Trophoblast cell (in vitro differentiated cells and primary cell): ENCODE measurements around the gene PDE4D.

Experiments used
- DNase-seq, 2 donors: peaks; one replicate each; pipeline ENCODE4 v3.0.0-alpha.2; 2016
- H2AFZ ChIP-seq: 2 replicates; pipeline ENCODE4 v1.6.1; 2013; ENCODE audit warnings: low read length, moderate library complexity, mild to moderate bottlenecking; ENCODE audit not compliant: insufficient read depth, poor library complexity
- H2AK5ac ChIP-seq: 2 replicates; pipeline ENCODE4 v1.6.1; 2013; ENCODE audit warnings: mild to moderate bottlenecking, low read length
- H2BK120ac ChIP-seq: 2 replicates; pipeline ENCODE4 v1.6.1; 2013; ENCODE audit warnings: low read length, mild to moderate bottlenecking, moderate library complexity; ENCODE audit not compliant: insufficient read depth, poor library complexity
- H2BK12ac ChIP-seq: 2 replicates; pipeline ENCODE4 v1.6.1; 2013; ENCODE audit warnings: mild to moderate bottlenecking, low read length, moderate library complexity
- H2BK5ac ChIP-seq: 2 replicates; pipeline ENCODE4 v1.6.1; 2013; ENCODE audit warnings: low read length, low read depth, moderate library complexity, mild to moderate bottlenecking; ENCODE audit not compliant: poor library complexity
- H3K14ac ChIP-seq: 2 replicates; pipeline ENCODE4 v1.6.1; 2013; ENCODE audit warnings: mild to moderate bottlenecking, low read length
- H3K18ac ChIP-seq: 2 replicates; pipeline ENCODE4 v1.6.1; 2013; ENCODE audit warnings: mild to moderate bottlenecking, low read length
- H3K23ac ChIP-seq: 2 replicates; pipeline ENCODE4 v1.6.1; 2013; ENCODE audit warnings: low read length
- H3K27ac ChIP-seq: 2 replicates; pipeline ENCODE4 v1.5.1; 2013; ENCODE audit warnings: low read depth, mild to moderate bottlenecking, inconsistent platforms, low read length, moderate library complexity
- H3K27me3 ChIP-seq: 2 replicates; pipeline ENCODE4 v1.6.1; 2013; ENCODE audit warnings: inconsistent platforms, mild to moderate bottlenecking, low read length, moderate library complexity; ENCODE audit not compliant: insufficient read depth
- H3K36me3 ChIP-seq, 2 experiments: 1 replicate in 1 of 2; 2 replicates in 1 of 2; pipeline ENCODE4 v1.6.1; 2013; ENCODE audit warnings: low read length in 2 of 2, mild to moderate bottlenecking in 2 of 2, moderate library complexity in 1 of 2; ENCODE audit not compliant: insufficient read depth in 2 of 2, control insufficient read depth in 1 of 2
- H3K4ac ChIP-seq: 2 replicates; pipeline ENCODE4 v1.6.1; 2013; ENCODE audit warnings: low read depth, mild to moderate bottlenecking, low read length, moderate library complexity
- H3K4me1 ChIP-seq, 2 experiments: 1 replicate in 1 of 2; 2 replicates in 1 of 2; pipeline ENCODE4 v1.6.1; 2013; ENCODE audit warnings: low read length in 2 of 2, mild to moderate bottlenecking in 2 of 2, moderate library complexity in 1 of 2; ENCODE audit not compliant: insufficient read depth in 2 of 2, control insufficient read depth in 1 of 2
- H3K4me2 ChIP-seq: 2 replicates; pipeline ENCODE4 v1.6.1; 2013; ENCODE audit warnings: inconsistent platforms, mild to moderate bottlenecking, low read length, moderate library complexity
- H3K4me3 ChIP-seq: 2 replicates; pipeline ENCODE4 v1.5.1; 2013; ENCODE audit warnings: mild to moderate bottlenecking, low read depth, low read length, inconsistent platforms
- H3K79me1 ChIP-seq: one replicate; pipeline ENCODE4 v1.6.1; 2013; ENCODE audit warnings: low read length
- H3K79me2 ChIP-seq: 2 replicates; pipeline ENCODE4 v1.6.1; 2013; ENCODE audit warnings: low read length, mild to moderate bottlenecking; ENCODE audit not compliant: control insufficient read depth, insufficient read depth, poor library complexity
- H3K9ac ChIP-seq: 2 replicates; pipeline ENCODE4 v1.6.1; 2013; ENCODE audit warnings: mild to moderate bottlenecking, low read length
- H3K9me3 ChIP-seq: 2 replicates; pipeline ENCODE4 v1.6.1; 2013; ENCODE audit warnings: low read depth, mild to moderate bottlenecking, control low read depth, inconsistent platforms, low read length; ENCODE audit not compliant: insufficient read depth
- H4K12ac ChIP-seq: 2 replicates; pipeline ENCODE4 v1.6.1; 2013; ENCODE audit warnings: low read depth, mild to moderate bottlenecking, low read length, moderate library complexity
- H4K8ac ChIP-seq: 2 replicates; pipeline ENCODE4 v1.6.1; 2013; ENCODE audit warnings: low read depth, mild to moderate bottlenecking, low read length, moderate library complexity
- H4K91ac ChIP-seq: one replicate; pipeline ENCODE4 v1.6.1; 2013; ENCODE audit warnings: low read depth, mild to moderate bottlenecking, low read length, moderate library complexity
- WGBS: extraction: QIAGEN DNeasy Blood & Tissue Kit; methylation state at CpG from one replicate; pipeline ENCODE4 v1.1.7; 2013; ENCODE audit warnings: missing lambda C conversion rate; ENCODE audit not compliant: insufficient read length, insufficient coverage; ENCODE audit errors: extremely low coverage; 5-methylcytosine and 5-hydroxymethylcytosine counted together

PDE4D gene

GRCh38 chr5:59756373-59757035, 137.0 kb downstream of the PDE4D start:
- no peak overlapping the region for H3K4me2 ChIP-seq
- H2BK5ac ChIP-seq, result no peak overlapping the region
- no peaks in the 10 kb centered on the region for H3K9me3 ChIP-seq
- no peak overlapping the region for H4K12ac ChIP-seq
- H3K27ac ChIP-seq, result no peak overlapping the region
- H3K14ac ChIP-seq, result no peak overlapping the region
- no peaks in the 10 kb centered on the region for H3K4me1 ChIP-seq
- H2BK120ac ChIP-seq, result no peak overlapping the region
- H2AFZ ChIP-seq, result no peak overlapping the region
- no peak overlapping the region for H2BK12ac ChIP-seq
- no peaks in the 10 kb centered on the region for H3K27me3 ChIP-seq
- no peak overlapping the region for H4K8ac ChIP-seq
- WGBS, result no CpG with 5 or more reads among the region's 7 CpGs
- no peak overlapping the region for H3K23ac ChIP-seq
- H2AK5ac ChIP-seq, result no peak overlapping the region
- no peak overlapping the region for H3K9ac ChIP-seq
- DNase-seq, result no peak
- H4K91ac ChIP-seq, result no peak overlapping the region
- H3K79me1 ChIP-seq, result no peaks in the 10 kb centered on the region
- no peak overlapping the region for H3K4me3 ChIP-seq
- H3K4ac ChIP-seq, result no peak overlapping the region
- H3K18ac ChIP-seq, result no peak overlapping the region
- H3K36me3 ChIP-seq, result no peaks in the 10 kb centered on the region
- no peaks in the 10 kb centered on the region for H3K79me2 ChIP-seq

GRCh38 chr5:59755476-59755875, 138.1 kb downstream of the PDE4D start:
- Histone ChIP-seq H3K36me3 (no peaks in the 10 kb centered on the region), H2AFZ (no peak overlapping the region), H3K18ac (no peak overlapping the region), H4K91ac (no peak overlapping the region), H3K4me3 (no peak overlapping the region), H3K4me1 (no peaks in the 10 kb centered on the region), H3K79me1 (no peaks in the 10 kb centered on the region), H3K4ac (no peak overlapping the region), H3K79me2 (no peaks in the 10 kb centered on the region), H2BK120ac (no peak overlapping the region), H2BK5ac (no peak overlapping the region), H2BK12ac (no peak overlapping the region), H2AK5ac (no peak overlapping the region), H4K8ac (no peak overlapping the region), H3K4me2 (no peak overlapping the region), H4K12ac (no peak overlapping the region), H3K27ac (no peak overlapping the region), H3K9me3 (no peaks in the 10 kb centered on the region), H3K23ac (no peak overlapping the region), H3K27me3 (no peaks in the 10 kb centered on the region), H3K9ac (no peak overlapping the region), H3K14ac (no peak overlapping the region)
- no peak for DNase-seq
- no CpG with 5 or more reads among the region's 1 CpG for WGBS

GRCh38 chr5:59753599-59753998, 139.9 kb downstream of the PDE4D start:
- Histone ChIP-seq H2AFZ (no peak overlapping the region), H3K4me3 (no peak overlapping the region), H3K79me1 (no peaks in the 10 kb centered on the region), H2BK5ac (no peak overlapping the region), H2BK12ac (no peak overlapping the region), H3K79me2 (no peaks in the 10 kb centered on the region), H4K91ac (no peak overlapping the region), H4K12ac (no peak overlapping the region), H3K14ac (no peak overlapping the region), H3K23ac (no peak overlapping the region), H3K36me3 (no peaks in the 10 kb centered on the region), H3K27ac (no peak overlapping the region), H2BK120ac (no peak overlapping the region), H3K27me3 (no peaks in the 10 kb centered on the region), H3K4me2 (no peak overlapping the region), H3K9ac (no peak overlapping the region), H4K8ac (no peak overlapping the region), H3K18ac (no peak overlapping the region), H3K4me1 (no peaks in the 10 kb centered on the region), H3K9me3 (no peaks in the 10 kb centered on the region), H3K4ac (no peak overlapping the region), H2AK5ac (no peak overlapping the region)
- no CpG with 5 or more reads among the region's 3 CpGs for WGBS
- DNase-seq, result no peak

GRCh38 chr5:59749782-59750520, 143.6 kb downstream of the PDE4D start:
- Histone ChIP-seq H4K12ac (no peak overlapping the region), H3K79me1 (no peaks in the 10 kb centered on the region), H3K27me3 (no peaks in the 10 kb centered on the region), H3K4me2 (no peak overlapping the region), H3K27ac (no peak overlapping the region), H3K4me1 (peaks cover 0 to 5% of the 10 kb centered on the region in 2 experiments), H4K91ac (no peak overlapping the region), H2BK5ac (no peak overlapping the region), H2BK12ac (no peak overlapping the region), H3K4me3 (no peak overlapping the region), H3K23ac (no peak overlapping the region), H3K18ac (no peak overlapping the region), H3K9me3 (no peaks in the 10 kb centered on the region), H2AK5ac (no peak overlapping the region), H3K4ac (no peak overlapping the region), H3K9ac (no peak overlapping the region), H4K8ac (no peak overlapping the region), H2BK120ac (no peak overlapping the region), H3K36me3 (no peaks in the 10 kb centered on the region), H2AFZ (no peak overlapping the region), H3K14ac (no peak overlapping the region), H3K79me2 (no peaks in the 10 kb centered on the region)
- no CpG with 5 or more reads among the region's 4 CpGs for WGBS
- DNase-seq, result no peak
